GM12892 (cell line): ENCODE measurements around the gene ANXA3.

ENCODE experiments used
- POLR2A ChIP-seq: IDR thresholded peaks from 2 replicates; pipeline ENCODE4 v1.6.1; 2011; ENCODE audit warnings: low read depth, low read length, control low read depth
- POLR2AphosphoS5 ChIP-seq: IDR thresholded peaks from 2 replicates; pipeline ENCODE4 v1.6.1; 2011; ENCODE audit warnings: low read depth, low read length, control low read depth
- TAF1 ChIP-seq: IDR thresholded peaks from 2 replicates; pipeline ENCODE4 v1.6.1; 2011; ENCODE audit warnings: low read depth, mild to moderate bottlenecking, control low read depth, low read length, borderline replicate concordance

- TF ChIP-seq POLR2A, result no peak
- no peak for TF ChIP-seq POLR2AphosphoS5
- TF ChIP-seq TAF1, result no peak
These were observed 91.4 kb downstream of the ANXA3 start for GRCh38 chr4:78642934-78643333.
